ENCODE results near the gene UBE3A.
"Not testable (repeated sequence)": the region's sequence is repeated elsewhere in the genome, so short reads cannot be mapped to it uniquely, and the experiment has no call there.

The UBE3A gene

DNA sequence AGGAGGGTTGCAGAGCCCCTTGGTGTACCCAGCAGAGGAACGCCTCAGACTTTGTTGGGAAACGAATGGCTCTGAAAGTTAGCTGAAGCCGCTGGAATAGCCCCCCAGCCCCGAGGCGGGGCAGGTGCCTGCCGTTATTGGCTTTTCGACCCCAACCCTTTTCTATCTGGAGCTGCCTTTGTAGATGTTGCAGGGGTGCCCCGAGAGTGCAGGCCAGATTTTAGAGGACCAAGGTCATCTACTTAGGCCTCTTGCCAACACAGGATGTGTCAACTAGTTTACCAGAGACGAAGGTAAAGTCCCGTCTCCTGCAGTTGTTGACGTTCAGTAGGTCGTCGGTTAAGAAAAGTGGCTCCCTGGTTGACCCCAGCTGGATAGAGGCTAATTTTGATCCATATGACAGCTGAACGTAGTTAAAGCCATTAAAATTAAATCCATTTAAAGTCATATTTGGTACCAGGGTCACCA is 579 bp upstream of the UBE3A start:
- peak in 7 of 51 donors; percentile 11 to 67 (median 46) for DNase-seq

DNA sequence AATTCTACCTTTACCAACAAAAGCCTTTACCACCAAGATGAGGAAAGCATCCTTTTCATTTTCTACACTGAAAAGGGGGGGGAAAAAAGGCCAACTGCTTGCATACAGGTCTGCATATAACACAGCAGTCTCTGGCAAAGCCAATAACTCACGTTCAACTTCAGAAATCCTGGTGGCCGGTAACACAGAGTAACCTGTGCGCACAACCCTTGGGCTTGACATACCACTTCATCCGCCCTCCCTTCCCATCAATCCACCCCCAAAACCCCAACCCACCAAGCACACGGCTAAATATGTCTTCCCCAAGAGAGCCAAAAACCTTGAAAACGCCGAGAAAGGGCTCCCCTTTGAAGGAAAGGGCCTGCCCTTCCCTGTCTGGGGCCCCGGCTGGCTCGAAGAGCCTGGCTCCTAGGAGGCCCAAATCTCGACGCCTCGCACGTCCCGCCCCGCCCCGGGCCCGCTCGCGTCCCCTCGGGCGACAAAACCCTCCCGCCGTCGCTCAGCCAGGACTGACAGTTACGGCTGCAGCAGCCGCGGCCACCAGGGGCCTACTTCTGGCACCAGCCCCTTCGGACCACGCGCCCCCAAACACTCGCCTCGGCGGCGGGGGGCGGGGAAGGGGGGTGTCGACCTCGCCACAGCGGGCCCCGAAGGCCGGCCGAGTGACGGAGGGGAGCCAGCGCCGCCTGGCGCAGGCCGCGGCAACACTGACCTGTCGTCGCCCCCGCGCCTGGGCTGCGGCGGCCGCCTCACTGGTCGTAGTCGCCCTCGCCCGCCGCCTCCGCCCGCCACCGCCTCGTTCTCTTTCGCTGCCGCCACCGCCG is 835 bp downstream of the UBE3A start:
- peak in 44 of 51 donors; percentile 4 to 68 (median 44) for DNase-seq

DNA sequence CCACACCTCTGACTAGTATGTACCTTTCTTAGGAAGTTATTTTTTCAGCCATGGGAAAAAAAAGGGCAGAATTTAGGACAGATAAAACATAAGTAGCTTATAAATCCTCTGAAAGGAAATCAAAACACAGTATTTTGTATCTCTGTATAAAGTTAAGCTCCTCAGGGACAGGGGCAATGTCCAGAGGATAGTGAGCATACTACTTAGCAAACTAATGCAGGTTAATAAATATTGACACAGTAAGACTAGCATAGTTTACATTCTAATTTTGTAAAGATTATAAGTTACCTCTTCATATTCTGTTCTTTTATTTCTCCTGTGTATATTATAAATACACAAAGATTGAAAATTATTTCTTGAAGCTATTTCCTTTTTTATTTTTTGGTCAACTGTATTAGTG is 2.1 kb downstream of the UBE3A start:
- DNase-seq, result no peak

DNA sequence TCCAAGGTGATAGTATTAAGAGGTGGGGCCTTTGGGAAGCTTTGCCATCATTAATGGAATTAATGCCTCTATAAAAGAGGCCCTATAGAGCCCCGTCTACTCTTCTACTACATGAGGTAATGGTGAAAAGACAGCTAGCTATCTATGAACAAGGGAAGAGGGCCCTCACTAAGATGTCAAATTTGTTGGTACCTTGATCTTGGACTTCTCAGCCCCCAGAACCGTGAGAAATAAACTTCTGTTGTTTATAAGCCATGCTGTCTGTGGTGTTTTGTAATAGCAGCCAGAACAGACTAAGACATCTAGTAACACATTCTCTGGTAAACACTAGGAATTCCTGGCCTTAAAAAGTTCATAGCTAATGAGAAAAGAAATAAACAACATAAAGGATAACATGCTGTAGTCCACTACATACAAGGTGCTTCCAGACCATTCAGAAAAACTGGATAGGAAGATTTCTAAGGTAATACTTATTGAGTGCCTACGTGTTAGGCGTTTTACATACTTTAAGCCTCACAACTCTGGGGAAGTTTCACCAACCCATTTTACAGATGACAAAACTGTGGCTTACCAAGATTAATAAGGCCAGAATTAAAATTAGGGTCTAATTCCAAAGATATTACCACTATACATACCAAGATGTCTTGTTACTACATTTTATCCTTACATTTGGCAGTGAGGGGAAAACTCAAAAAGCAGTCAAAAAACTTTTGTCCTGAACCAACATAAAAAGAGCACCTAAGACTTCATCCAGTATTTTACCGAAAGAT is 3.2 kb downstream of the UBE3A start:
- no peak for DNase-seq

DNA sequence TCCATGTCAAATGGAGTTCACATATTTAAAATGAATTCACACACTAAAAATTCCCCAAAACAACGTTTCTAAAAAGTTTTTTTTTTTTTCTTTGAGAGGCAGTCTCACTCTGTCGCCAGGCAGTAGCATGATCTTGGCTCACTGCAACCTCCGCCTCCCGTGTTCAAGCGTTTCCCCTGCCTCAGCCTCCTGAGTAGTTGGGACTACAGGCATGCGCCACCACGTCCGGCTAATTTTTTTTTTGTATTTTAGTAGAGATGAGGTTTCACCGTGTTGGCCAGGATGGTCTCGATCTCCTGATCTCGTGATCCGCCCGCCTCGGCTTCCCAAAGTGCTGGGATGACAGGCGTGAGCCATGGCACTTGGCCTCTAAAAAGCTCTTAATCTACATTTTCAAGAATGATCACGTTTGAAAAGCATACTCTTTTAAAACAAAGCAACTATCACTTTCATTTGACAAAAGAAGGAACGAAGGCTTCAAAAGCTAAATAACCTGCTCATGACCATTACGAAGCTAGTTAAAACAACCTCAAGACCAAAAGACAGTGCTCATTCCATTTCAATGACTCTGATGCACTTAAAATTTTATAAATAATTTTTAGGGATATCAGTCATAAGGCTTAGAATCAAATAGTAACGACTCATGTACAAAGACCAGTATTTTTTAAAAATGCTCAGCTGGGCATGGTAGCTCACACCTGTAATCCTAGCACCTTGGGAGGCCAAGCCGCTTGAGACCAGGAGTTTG is 5.5 kb downstream of the UBE3A start:
- no peak for DNase-seq

DNA sequence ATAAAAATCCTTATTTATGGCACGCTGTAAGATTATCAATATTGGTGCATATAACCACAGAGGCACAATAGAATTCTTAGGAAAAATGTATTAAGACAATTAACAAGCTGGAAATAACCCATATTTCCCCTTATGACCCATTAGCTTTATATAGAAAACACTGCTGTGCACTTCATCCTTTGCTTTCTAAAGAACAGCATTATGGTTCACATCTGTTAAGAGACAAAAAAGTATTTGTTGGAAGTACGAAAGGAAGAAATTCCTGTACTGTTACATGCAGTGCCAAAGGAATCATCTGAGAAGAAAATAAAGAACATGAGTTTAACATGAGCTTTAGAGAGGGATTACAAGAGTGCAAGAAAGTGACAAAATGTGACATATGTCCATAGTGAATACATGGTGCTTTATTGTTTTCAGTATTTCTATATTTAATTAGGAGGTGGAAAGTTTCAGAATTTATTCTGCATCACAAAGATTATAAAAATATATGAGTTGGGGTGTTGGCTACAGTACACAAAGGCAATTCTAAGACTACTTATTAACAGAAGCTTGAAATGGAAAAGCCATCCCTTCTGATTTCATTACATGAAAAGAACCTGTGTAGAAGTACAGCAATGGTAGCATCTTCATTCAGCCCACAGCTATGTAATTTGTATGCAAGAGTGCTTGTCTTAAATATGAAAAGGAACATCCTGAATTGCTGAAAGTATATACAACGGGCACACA is 6.8 kb downstream of the UBE3A start:
- no peak for DNase-seq

DNA sequence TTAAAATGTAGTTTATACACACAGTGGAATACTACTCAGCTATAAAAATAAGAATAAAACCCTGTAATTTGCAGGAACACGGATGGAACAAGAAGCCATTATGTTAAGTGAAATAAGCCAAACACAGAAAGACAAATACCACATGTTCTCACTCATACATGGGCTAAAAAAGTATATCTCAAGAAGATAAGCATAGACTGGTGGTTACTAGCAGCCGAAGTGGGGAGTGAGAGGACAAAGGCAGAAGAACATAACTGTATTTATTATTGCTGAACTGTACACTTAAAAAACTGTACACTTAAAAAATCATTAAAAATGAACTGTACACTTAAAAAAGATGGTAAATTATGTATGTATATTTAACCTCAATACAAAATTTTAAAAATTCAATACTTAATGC is 11.0 kb downstream of the UBE3A start:
- no peak for DNase-seq

DNA sequence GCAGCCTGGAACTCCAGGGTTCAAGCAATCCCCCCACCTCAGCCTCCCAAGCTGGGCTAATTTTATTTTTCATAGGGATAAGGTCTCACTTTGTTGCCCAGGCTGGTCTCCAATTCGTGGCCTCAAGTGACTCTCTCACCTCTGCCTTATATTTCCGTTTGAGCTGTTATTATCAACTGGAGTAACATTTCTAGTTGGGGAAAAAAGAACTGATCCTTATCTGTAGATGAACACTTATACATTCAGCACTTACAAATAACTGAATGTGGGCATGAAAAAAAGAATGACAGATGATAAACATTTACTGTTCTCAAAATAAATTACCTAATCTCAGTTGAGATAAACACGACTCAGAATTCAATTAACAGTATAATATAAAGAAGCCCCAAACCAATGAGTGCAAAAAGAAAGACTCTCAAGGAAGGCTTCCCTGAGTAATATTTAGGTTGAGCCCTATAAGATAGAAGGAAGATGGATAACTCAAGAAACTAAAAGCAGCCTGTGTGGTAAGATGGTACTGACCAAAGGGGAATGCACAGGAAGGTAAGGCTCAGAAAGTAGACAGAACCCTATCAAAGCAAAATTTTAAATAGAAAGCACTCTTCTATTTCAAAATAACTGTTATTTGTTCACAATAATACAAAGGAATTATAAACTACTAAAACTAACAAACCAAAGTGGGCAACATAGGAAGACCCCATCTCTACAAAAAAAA is 11.8 kb downstream of the UBE3A start:
- DNase-seq, result no peak

DNA sequence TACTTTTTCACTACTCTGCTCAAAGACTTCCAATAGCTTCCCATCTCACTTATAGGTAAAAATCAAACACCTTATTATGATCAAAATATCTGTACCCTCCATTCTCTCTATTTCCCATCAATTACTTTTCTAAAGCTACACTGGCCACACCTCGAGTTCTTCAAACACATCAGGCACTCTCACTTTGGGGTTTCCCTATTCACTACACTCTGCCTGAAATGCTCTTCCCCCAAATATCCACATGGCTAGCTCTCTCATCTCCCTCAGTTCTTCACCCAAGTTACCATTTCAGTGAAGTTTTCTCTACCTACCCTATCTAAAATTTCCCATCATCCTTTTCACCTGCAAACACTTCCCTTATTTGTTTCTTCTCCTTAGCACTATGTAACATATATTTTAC is 14.8 kb downstream of the UBE3A start:
- DNase-seq, result no peak

DNA sequence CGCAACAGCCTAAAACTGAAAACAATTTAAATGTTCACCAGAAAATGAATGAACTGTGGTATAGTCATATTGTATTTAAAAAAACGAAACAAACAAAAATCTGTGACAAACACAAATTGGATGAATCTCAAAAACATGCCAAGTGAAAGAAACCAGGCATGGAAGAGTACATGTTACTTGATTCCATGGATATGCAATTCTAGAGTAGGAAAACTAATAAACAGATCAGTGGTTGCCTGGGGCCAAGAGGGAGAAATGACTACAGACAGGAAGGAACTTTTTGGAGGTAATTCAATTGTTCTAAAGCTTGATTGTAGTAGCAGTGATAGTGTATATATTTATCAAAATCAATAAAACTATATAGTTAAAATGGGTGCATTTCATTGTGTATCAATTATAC is 16.8 kb downstream of the UBE3A start:
- no peak for DNase-seq

DNA sequence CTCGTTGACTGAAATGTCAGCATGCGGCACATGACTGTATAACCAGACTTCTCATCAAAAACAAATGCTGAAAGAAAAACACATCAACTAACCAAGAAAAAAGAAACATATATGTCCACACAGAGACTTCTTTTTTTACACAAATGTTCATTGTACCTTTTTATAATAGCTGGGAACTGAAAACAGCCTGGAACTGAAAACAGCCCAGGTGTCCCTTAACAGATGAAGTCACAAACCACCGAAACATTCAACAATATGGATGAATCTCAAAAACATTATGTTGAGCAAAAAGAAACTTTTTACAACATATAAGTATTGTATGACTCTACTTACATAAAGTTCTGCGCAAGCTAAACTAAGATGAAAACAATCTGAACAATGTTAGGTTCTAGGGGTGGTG is 20.6 kb downstream of the UBE3A start:
- no peak for DNase-seq

DNA sequence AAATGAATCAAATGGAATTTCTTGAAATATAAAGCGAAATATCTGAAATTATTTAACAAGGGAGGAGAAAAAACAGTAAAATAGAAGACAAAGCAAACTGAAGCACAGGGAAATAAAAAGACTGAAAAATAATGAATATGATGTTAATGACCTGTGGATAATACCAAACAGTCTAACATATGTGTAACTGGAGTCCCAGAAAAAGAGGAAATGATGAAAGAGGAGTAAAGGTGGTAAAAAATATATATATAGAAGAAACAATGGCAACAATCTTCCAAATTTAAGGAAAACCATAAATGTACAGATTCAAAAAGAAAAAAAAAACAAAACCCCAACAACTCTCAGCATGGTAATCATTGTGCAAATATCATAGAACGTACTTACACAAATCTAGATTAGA is 21.2 kb downstream of the UBE3A start:
- DNase-seq, result no peak

DNA sequence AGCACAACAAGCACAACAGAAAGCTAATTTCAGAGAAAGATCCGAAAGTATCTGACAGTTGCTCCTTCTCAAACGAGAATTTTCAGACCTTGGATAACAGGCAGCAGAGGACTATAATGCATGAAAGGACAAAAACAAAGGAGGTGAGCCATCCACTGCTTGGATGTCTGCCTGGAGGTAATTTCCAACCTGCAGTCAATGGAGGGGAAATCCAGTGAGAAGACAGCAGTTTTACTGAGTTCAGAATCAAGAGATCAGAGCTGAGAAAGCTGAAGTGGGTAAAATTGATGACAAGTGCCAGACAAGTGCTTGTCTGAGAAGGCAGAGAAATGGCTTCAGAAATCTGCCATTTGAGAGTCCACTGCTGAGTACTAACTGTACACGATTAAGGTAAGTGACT is 22.1 kb downstream of the UBE3A start:
- no peak for DNase-seq

DNA sequence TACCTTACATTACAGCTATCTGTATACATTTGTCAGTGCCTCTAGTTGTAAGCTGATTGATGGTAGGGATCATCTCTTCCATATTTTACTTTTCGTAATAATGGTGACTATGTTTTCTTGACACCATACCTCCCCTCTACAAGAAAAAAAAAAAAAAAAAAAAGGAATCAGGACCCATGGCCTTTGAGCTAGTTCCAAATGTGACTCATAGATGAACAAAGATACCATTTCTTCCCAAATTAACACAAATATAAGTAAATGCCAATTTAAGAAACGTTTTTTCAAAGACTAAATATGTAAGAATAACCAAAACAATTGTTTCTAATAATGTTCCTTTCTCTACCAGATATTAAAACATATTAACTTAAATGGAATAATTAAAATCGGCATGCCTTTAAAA is 23.1 kb downstream of the UBE3A start:
- no peak for DNase-seq

DNA sequence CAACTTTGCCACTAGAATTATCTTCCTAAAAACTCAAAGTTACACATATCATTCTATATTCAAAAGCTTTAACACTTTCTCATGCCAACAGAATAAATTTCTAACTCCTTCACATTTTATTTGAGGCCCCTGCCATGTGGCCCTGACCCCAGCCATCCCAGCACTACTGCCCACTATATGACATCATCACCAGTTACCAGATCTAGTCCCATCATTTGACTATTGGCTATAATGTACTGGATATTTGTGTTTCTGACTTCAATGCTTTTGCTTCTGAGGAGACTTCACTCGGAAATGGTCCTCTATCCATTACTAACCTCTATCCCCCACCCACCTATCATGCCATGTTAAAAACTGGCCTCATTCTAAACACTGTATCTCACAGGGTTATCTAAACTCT is 23.6 kb downstream of the UBE3A start:
- no peak for DNase-seq

DNA sequence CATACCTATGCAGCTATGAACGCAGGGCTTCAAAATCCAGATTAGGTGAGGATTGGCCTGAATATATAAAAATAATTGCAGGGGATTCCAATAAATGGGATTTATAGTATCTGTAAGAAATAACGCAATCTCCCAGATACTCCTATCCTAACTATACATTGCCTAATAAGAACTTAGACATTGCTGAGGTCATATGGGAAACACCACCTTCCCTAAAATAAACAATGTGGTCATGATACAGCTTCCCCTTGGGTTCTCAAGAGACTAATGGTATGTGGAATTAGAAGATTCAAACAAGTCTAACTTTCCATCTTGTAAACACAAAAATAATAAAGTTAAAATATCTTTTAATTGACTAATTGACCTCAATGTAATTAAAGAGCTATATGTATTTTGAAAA is 28.2 kb downstream of the UBE3A start:
- DNase-seq, result no peak

DNA sequence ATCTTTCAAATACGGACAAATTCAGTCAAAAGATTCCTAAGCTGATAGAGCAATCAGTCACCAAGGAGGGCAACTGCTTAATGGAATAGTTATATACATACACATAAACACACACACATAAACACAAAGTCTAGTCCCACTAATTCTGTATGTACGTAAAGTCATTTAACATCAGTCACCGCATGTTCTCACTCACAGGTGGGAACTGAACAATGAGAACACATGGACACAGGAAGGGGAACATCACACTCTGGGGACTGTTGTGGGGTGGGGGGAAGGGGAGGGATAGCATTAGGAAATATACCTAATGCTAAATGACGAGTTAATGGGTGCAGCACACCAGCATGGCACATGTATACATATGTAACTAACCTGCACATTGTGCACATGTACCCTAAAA is 29.1 kb downstream of the UBE3A start:
- not testable (repeated sequence) for DNase-seq

DNA sequence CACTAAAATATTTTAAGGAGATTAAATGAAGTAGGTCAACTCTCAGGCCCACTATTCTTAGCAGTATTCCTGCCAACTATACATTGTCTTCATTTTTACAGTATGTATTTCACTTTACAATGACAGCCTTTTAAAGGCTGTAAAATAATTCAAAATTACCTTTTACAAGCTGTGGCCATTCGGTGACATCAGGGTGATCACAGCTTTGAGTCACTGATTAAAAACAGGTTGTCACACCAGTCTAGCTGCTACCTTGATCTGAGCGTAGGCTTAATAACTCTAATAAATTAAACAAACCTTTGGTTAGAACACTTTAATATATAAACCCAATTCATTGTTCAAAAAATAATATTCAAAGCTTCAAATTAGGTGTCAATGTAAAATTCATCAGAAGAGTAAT is 29.9 kb downstream of the UBE3A start:
- no peak for DNase-seq

DNA sequence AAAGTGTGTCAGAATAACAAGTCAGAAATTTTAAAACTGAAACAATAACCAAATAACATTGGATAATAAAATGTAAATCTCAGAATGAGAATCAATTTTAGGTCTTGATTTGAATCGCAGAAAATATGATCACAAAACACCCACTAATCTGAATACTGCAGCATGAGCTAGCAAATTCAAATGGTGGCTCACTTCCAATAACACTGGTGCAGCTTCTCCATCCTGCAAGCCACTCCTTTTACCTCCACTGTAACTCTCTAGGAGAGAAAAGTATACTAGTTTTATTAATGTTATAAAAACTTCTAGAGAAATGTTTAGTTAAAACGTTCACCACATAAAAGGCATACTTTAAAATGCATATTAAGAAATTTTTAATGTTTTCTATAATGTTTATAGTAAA is 30.4 kb downstream of the UBE3A start:
- DNase-seq, result no peak

DNA sequence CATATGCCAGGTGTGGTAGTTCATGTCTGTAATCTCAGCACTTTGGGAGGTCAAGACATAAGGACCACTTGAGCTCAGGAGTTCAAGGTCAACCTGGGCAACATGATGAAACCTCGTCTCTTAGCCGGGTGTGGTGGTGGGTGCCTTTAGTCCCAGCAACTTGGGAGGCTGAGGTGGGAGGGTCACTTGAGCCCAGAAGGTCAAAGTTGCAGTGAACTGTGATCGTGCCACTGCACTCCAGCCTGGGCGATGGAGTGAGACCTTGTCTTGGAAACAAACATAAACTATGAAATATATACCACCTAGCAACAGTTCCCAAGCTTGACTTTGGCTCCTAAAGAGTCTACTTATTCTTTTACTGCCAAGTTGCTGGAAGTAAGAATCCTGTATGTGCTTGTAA is 30.9 kb downstream of the UBE3A start:
- DNase-seq, result no peak

DNA sequence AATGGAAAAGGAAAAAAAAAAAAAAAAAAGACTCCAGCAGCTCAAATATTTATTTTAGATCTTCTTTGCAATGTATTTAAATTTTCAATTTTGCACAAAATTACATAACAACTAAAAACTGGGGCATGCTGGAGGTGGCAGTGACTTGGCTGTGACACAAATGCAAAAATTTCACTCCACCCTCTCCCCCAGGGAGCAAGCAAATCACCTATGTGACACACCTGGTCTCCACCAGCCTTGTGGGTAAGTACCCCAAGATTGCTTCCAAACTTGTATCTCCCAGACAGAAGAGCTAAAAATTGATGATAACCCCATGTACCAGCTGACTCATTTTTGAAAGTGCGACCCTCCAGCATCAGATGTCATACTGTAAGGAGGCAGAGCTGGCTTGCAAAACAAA is 32.0 kb downstream of the UBE3A start:
- no peak for DNase-seq

Measured in hypothalamus (tissue), 51 donors.